IMR-90 (cell line): Measurements from ENCODE around the gene LANCL3.

Experiments
- CEBPB ChIP-seq: IDR thresholded peaks from 2 replicates; pipeline ENCODE4 v1.6.1; 2012; ENCODE audit warnings: low read depth, low read length, improper control_type of control experiment
- CHD1 ChIP-seq: IDR thresholded peaks from 2 replicates; pipeline ENCODE4 v1.6.1; 2012; ENCODE audit warnings: low read depth, low read length, improper control_type of control experiment
- FOS ChIP-seq: fragments of 150-350 bp; IDR thresholded peaks from 2 replicates; pipeline ENCODE4 v1.6.1; 2016; ENCODE audit warnings: low read depth, low read length
- MAZ ChIP-seq: IDR thresholded peaks from 2 replicates; pipeline ENCODE4 v1.6.1; 2012; ENCODE audit warnings: low read depth, mild to moderate bottlenecking, low read length, improper control_type of control experiment, moderate library complexity, borderline replicate concordance
- MXI1 ChIP-seq: IDR thresholded peaks from 2 replicates; pipeline ENCODE4 v1.6.1; 2012; ENCODE audit warnings: low read depth, mild to moderate bottlenecking, low read length, moderate library complexity, borderline replicate concordance
- POLR2A ChIP-seq: IDR thresholded peaks from 2 replicates; pipeline ENCODE4 v1.6.1; 2012; ENCODE audit warnings: mild to moderate bottlenecking, low read depth, low read length
- RAD21 ChIP-seq: IDR thresholded peaks from 2 replicates; pipeline ENCODE4 v1.6.1; 2012; ENCODE audit warnings: low read length, improper control_type of control experiment
- RFX5 ChIP-seq: IDR thresholded peaks from 2 replicates; pipeline ENCODE4 v1.8.0; 2012; ENCODE audit warnings: low read depth, mild to moderate bottlenecking, low read length, moderate library complexity
- SMC3 ChIP-seq: fragments of 150-350 bp; IDR thresholded peaks from 2 replicates; pipeline ENCODE4 v1.6.1; 2016; ENCODE audit warnings: low read depth, mild to moderate bottlenecking, antibody characterized with exemption, low read length, moderate library complexity
- TF ChIP-seq, protein P1 (sequence below): conservative IDR thresholded peaks from 2 replicates; pipeline ENCODE4 v1.5.1; 2012; ENCODE audit warnings: mild to moderate bottlenecking, low read depth, low read length, improper control_type of control experiment
- TF ChIP-seq, protein P2 (sequence below): fragments of 150-350 bp; IDR thresholded peaks from 2 replicates; pipeline ENCODE4 v1.6.1; 2017; ENCODE audit warnings: mild to moderate bottlenecking, antibody characterized with exemption, low read length, low read depth

DNA sequence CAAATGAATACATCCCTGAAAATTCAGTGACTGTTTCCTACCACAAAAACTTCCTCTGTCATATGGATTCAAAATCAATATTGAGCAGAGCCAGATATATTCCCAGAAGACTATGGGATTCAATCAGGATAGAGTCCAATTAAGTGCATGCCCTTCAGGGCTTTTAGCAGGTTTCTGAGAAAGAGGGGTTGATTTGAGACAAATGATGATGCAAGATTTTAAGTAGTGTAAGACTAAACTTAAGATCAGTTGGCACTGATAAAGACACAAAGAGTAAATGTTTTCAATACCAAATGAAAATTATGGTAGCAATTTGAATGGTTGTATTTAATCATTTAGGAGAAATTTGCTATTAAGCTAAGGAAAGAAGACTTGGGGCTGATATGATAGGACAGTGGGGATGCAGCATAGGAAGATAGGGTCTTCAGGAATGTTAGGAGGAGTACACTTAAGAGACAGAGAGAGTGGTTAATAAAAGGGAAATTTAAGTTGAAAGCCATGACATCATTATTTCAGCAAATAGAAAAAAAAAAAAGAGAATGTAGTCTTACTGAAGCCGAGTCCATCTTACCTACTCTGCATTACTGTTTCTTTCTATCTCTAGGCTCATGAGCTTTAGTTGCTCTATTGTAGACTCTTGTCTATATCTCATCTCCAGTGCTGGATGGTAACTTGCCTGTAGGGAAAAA is 82.1 kb downstream of the LANCL3 start:
- TF ChIP-seq POLR2A (no peak), SMC3 (no peak), RAD21 (no peak), FOS (no peak), MXI1 (no peak), RFX5 (no peak), CEBPB (peak; percentile 4; the same call in 1 of the 2 replicates), CHD1 (no peak), MAZ (no peak)
- TF ChIP-seq, protein P1, sequence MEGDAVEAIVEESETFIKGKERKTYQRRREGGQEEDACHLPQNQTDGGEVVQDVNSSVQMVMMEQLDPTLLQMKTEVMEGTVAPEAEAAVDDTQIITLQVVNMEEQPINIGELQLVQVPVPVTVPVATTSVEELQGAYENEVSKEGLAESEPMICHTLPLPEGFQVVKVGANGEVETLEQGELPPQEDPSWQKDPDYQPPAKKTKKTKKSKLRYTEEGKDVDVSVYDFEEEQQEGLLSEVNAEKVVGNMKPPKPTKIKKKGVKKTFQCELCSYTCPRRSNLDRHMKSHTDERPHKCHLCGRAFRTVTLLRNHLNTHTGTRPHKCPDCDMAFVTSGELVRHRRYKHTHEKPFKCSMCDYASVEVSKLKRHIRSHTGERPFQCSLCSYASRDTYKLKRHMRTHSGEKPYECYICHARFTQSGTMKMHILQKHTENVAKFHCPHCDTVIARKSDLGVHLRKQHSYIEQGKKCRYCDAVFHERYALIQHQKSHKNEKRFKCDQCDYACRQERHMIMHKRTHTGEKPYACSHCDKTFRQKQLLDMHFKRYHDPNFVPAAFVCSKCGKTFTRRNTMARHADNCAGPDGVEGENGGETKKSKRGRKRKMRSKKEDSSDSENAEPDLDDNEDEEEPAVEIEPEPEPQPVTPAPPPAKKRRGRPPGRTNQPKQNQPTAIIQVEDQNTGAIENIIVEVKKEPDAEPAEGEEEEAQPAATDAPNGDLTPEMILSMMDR = no peak
- TF ChIP-seq, protein P2, sequence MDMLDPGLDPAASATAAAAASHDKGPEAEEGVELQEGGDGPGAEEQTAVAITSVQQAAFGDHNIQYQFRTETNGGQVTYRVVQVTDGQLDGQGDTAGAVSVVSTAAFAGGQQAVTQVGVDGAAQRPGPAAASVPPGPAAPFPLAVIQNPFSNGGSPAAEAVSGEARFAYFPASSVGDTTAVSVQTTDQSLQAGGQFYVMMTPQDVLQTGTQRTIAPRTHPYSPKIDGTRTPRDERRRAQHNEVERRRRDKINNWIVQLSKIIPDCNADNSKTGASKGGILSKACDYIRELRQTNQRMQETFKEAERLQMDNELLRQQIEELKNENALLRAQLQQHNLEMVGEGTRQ = no peak
